ENCODE results near the gene SLC8A1.

The SLC8A1 gene

GRCh38 chr2:40458271-40458794 is 6.4 kb upstream of the SLC8A1 start:
- DNase-seq (ENCODE audit: low read depth): no peak

DNA sequence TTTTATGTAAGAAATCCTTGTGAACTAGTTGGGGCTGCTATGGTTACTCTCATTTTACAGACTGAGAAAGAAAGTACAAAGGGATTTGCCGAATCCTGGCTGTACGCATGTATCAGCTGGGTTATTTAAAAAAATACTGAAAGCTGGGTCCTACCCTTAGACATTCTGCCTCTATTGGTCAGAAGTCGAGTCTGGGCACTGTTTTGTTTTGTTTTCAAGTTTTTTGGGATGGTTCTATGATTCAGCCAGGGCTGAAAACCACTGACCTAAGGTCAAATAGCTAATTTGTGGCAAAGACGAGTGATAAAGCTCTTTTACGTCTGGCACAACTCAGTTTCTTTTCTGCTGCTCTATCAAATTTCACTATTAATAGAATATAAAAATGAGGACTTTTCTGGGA is 5.9 kb upstream of the SLC8A1 start:
- no peak for DNase-seq (ENCODE audit: low read depth)

DNA sequence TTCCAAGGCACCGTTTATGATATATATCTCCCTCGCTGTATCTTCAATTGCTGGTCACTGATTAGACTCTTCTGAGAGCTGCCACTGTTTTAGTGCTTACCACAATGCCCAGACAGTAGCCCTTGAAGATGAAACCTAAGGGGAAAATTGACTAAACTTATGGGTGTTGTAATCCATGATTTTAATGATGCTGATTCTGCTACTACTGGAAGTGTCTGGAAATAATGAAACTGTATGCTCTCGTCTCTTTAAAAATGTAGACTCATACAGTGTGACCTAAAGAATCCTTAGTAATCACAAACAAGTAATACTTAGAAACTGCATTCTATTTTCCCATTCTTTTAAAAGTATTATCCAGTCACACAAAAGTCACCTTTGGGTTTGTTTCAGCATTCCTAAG is 5.5 kb upstream of the SLC8A1 start:
- DNase-seq (ENCODE audit: low read depth): no peak

DNA sequence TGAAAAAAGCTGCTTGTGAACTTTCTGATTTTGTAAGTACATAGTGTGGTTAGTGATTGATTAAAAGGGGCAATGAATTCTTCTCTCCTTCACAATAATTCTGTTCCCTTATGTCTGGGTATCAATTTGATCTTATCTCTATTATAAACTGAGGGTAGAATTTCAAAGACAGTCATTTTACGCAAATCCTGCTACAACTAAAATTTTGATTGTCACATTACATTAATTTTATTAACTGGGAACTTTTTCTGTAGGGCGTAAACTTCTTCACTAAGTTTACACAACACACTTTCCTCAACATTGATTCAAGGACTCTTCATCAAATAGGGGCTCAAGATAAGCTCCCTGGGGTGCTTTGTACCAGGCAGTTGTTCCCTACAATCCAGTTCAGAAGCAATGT is 5.0 kb upstream of the SLC8A1 start:
- no peak for DNase-seq (ENCODE audit: low read depth)

DNA sequence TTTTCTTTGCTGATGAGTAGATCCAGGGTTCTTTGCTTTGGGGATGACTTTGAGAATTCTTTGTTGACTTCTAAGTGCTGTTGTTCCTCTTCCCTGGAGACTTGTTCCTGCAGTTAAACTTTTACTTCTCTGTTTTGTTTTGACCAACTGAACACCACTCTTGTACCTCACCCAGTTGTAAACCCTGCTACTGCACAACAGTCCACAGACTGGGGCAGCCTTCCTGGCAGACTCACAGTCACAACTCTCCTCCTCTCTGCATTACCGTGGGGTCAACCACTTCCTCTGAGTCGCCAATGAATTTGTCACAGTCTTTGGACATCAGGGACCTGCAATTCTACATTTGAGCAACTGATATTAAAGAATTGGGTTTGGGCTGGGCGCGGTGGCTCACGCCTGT is 3.8 kb upstream of the SLC8A1 start:
- no peak for DNase-seq (ENCODE audit: low read depth)

DNA sequence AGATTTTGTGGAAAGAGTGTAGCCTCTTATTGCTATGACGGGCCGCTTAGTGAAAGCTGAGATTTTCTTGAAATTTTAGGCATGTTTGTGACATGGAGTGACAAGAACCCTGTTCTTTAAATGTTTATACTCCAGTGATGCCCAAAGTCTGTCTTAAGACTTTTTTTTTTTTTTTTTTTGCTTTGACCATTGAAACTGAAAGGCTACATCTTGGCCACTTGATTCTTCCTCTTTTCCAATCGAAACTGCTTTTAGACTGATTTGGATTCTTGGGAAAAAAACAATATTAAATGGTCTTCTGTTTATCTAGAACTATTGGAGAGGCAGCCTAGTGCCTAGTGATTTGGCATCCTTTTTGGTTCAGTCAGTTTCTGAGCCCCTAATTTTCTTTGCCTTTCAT is 2.4 kb upstream of the SLC8A1 start:
- DNase-seq (ENCODE audit: low read depth): no peak

DNA sequence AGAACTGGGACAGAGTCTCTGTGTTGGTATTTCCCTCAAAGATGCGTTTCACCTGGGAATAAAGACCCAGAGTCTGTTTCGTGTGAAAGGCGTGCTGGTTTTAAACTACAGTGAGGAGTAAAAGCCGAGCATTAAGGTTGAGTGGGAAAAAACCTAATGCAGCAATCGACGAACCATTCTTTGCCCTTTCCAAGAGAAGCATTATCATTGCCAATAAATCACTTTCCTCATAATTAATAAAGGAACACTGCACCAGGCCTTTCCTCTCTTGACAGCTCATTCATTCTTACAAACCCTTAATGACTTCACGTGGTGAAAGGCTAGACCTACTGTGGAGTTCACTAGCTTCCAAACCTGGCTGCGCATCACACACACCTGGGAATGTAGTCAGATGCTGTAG is 896 bp upstream of the SLC8A1 start:
- DNase-seq (ENCODE audit: low read depth): no peak

DNA sequence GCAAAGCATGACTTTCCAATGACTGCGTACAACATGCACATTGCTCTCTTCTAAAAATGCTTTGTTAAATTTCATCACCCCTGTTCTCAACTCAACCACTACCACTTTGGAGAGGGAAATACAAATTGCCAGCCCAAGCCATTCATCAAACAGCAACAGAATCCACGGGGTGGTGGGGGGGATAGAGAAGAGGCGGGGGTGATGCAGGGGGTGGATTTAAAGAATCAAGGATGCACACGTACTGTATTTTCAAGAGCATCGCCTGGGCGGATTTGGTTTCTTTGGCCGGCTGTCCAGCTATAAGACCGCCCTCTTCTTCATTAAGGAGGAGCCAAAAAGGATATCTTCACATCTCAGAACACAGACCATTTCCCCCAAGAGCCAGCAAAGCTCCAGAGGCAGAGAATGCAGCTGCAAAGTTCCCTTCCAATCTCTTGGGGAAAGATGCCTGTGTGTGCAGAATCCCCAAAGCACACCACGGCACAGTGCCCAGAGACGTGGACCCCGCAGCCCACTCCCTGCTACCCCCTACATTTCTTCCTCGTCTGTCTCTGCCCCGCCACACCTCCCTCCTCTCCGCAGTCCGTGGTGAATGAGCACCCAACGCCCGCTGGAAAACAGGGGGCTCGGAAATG is 977 bp downstream of the SLC8A1 start:
- DNase-seq (ENCODE audit: low read depth): no peak

DNA sequence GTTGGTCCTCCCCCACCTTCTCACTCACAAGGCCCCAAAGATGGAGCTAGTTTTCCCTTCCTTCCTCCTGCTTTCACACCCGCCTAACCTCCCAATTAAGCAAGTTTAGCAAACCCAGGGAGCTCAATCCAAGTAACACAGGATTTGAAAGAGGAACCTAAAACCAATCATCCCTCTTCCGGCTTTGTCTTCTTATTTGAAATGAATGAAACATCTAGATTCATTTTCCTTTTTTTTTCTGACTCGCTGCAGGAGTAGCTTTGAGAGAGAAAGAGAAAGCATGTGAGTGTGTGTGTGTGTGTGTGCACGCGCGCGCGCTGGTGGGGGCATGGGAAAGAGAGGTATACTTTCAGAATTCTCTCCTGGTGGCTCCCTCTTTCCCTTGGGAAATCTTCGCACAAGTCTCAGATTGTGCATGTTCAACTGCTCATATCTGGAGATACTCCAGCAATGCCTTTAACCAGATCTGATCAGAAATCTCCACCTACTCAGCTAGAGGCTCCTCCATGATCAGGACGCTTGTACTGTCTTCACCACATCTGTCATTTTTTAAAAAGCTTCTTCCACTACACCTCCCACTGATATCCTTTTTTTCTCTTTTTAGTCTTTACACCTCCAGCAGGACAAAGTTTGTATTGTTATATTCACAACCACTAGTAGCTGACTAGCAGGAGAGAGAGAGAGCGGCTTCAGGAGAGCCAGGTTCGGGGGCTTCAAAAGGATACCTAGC is 1.7 kb downstream of the SLC8A1 start:
- DNase-seq (ENCODE audit: low read depth): no peak

GRCh38 chr2:40448476-40449079 is 3.3 kb downstream of the SLC8A1 start:
- no peak for DNase-seq (ENCODE audit: low read depth)

DNA sequence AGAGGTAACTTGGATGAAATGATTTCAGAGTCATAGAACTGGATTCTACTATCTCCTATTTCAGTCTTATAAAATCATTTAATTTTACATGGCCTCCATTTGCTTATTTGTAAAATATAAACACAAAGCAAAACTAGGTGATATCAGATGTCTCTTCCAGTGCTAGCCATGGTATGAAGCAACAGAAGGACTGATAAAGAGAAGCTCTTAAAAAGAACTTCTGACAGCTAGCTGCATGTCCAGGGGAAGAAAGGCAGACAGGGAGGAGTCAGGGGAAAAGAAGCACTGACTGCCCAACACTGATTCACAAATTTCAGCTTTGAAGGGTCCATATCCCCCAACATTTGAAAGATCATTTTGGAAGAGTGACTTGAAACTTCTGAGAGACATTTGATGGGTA is 6.4 kb downstream of the SLC8A1 start:
- no peak for DNase-seq (ENCODE audit: low read depth)

DNA sequence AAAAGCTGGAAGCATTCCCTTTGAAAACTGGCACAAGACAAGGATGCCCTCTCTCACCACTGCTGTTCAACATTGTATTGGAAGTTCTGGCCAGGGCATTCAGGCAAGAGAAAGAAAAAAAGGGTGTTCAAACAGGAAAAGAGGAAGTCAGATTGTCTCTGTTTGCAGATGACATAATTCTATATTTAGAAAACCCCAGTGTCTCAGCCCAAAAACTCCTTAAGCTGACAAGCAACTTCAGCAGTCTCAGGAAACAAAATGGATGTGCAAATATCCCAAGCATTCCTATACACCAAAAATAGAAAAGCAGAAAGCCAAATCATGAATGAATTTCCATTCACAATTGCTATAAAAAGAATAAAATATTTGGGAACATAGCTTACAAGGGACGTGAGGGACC is 11.1 kb downstream of the SLC8A1 start:
- DNase-seq (ENCODE audit: low read depth): no peak

- no peak for DNase-seq (ENCODE audit: low read depth)
Measured at GRCh38 chr2:40439473-40439872, 12.4 kb downstream of the SLC8A1 start.

- no peak for DNase-seq (ENCODE audit: low read depth)
Measured at GRCh38 chr2:40436093-40436475, 15.8 kb downstream of the SLC8A1 start.

GRCh38 chr2:40435426-40436092 is 16.3 kb downstream of the SLC8A1 start:
- DNase-seq (ENCODE audit: low read depth): no peak

GRCh38 chr2:40434731-40435271 is 17.1 kb downstream of the SLC8A1 start:
- DNase-seq (ENCODE audit: low read depth): peak; percentile 98

- DNase-seq (ENCODE audit: low read depth): no peak
Measured at GRCh38 chr2:40433736-40434135, 18.2 kb downstream of the SLC8A1 start.

DNA sequence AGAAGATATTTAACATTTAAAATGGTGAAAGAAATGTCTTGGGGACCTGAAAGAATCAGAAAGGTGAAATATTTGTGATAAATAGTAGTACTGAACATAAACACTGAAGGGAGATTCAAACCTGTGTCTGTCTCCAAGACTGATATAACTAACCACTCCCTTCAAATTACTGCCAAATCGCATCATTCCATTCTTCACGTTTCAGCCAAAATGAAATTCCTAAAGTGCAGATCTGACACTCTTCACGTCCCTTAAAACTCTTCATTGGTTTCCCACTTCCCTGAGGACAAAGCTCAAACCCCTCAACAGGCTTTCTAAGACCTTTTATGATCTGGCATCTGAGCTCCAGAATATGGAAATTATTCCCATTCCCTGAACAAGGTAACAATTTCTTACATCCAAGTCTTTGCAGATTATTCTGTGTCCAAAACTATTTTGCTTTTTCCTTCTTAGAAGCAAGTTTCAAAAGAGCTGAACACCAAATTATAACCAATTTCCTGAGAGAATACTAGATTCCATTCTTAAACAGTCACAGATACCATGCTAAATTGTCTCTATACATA is 18.9 kb downstream of the SLC8A1 start:
- no peak for DNase-seq (ENCODE audit: low read depth)

GRCh38 chr2:40431600-40431955 is 20.3 kb downstream of the SLC8A1 start:
- no peak for DNase-seq (ENCODE audit: low read depth)

DNA sequence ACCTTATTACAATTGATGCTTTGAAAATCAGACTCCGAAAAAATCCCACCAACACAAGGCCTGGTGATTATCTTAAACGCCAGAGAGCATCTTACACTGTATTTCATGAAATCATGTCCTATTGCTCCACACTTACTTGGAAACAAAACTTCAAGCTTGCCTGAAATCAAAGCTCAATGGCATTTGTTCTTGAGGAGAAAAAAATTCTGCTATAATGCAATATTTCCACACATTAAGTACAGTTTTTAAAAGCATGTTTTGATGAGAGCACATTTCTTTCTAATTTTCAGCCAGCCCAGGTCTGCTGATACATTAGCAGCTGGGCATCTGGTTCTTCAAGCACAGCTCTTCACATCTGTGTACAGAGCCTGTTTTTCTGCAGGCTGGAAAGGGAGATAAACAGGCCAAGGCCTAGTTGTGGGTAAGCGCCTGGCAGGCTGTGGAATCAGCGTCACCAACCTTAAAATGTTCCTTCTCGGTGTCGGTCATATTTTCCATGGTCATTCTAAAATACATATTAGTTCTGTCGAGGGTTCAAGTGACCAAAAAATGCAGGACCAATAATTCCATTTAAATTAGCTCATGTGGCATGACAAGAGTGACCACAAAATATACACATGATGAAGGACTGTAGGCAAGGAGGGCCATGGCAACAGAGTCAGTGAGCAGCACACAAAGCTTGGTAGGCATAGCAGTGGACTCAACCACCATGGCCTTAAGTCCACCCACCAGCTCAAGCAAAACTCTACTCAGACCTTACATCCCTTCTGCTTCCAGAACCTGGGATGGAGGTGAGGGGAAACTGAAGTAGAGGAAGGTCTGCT is 20.9 kb downstream of the SLC8A1 start:
- no peak for DNase-seq (ENCODE audit: low read depth)

GRCh38 chr2:40428439-40428838 is 23.5 kb downstream of the SLC8A1 start:
- no peak for DNase-seq (ENCODE audit: low read depth)
